CD4-positive, CD25-positive, alpha-beta regulatory T cell (primary cell): ENCODE data around the gene HIRIP3. TPM values are rescaled to one million over a fixed set of nuclear protein-coding genes. Genes with fewer than 3 reads are reported as not detected.
"Not testable (repeated sequence)": the region's sequence is repeated elsewhere in the genome, so short reads cannot be mapped to it uniquely, and the experiment has no call there.

ENCODE experiments used
- ATAC-seq, 2 donors: fragments of 150-1000 bp; cut with Tn5 transposase; one replicate each; pipeline ENCODE4 v1.10.0; 2021; ENCODE audit warnings: low read depth in 2 of 2, moderate number of reproducible peaks in 2 of 2, moderate library complexity in 1 of 2
- DNase-seq, 3 donors: peaks; one replicate each; pipeline versions ENCODE4 v3.0.0 to v3.0.0-alpha.2; 2012 to 2022; ENCODE audit warnings: mixed read lengths in 1 of 3
- H3K27ac ChIP-seq: one replicate; pipeline ENCODE4 v1.7.0; 2013; ENCODE audit warnings: mild to moderate bottlenecking, low read length; ENCODE audit not compliant: insufficient read depth, poor library complexity, severe bottlenecking
- H3K27me3 ChIP-seq: one replicate; pipeline ENCODE4 v1.7.0; 2013; ENCODE audit warnings: low read length; ENCODE audit not compliant: control insufficient read depth, insufficient read depth
- H3K36me3 ChIP-seq: one replicate; pipeline ENCODE4 v1.7.0; 2013; ENCODE audit warnings: mild to moderate bottlenecking, low read length, moderate library complexity; ENCODE audit not compliant: control insufficient read depth, insufficient read depth
- H3K4me1 ChIP-seq: 2 replicates; pipeline ENCODE4 v1.7.0; 2013; ENCODE audit warnings: mild to moderate bottlenecking, low read length; ENCODE audit not compliant: insufficient read depth, control insufficient read depth, poor library complexity, severe bottlenecking
- H3K4me3 ChIP-seq: one replicate; pipeline ENCODE4 v1.7.0; 2013; ENCODE audit warnings: low read depth, mild to moderate bottlenecking, low read length, moderate library complexity
- H3K9me3 ChIP-seq, 2 experiments: 1 replicate in 1 of 2; 2 replicates in 1 of 2; pipeline ENCODE4 v1.7.0; 2013; ENCODE audit warnings: low read length in 2 of 2, mild to moderate bottlenecking in 1 of 2, moderate library complexity in 1 of 2; ENCODE audit not compliant: control insufficient read depth in 2 of 2
- H3K27ac Mint-ChIP-seq, 3 donors: one replicate each; pipeline ENCODE4 v1.8.0; 2020 to 2022; ENCODE audit warnings: mild to moderate bottlenecking in 3 of 3, mixed read lengths in 3 of 3, moderate library complexity in 2 of 3
- H3K27me3 Mint-ChIP-seq: one replicate; pipeline ENCODE4 v1.8.0; 2022; ENCODE audit warnings: mild to moderate bottlenecking, mixed read lengths
- H3K36me3 Mint-ChIP-seq: one replicate; pipeline ENCODE4 v1.8.0; 2020; ENCODE audit warnings: mixed read lengths
- H3K4me1 Mint-ChIP-seq, 4 donors: one replicate each; pipeline ENCODE4 v1.8.0; 2020 to 2022; ENCODE audit warnings: mixed read lengths in 4 of 4, mild to moderate bottlenecking in 1 of 4
- H3K4me3 Mint-ChIP-seq, 4 donors: one replicate each; pipeline ENCODE4 v1.8.0; 2020 to 2022; ENCODE audit warnings: mild to moderate bottlenecking in 4 of 4, mixed read lengths in 4 of 4, moderate library complexity in 3 of 4
- H3K9me3 Mint-ChIP-seq, 7 donors: one replicate each; pipeline ENCODE4 v1.8.0; 2020 to 2022; ENCODE audit warnings: mixed read lengths in 7 of 7, mild to moderate bottlenecking in 3 of 7, moderate library complexity in 2 of 7
- polyA plus RNA-seq, 4 donors: library from polyadenylated mRNA; unstranded; fragments of 300-500 nt; fragmentation: Illumina TruSeq; gene quantifications; one replicate each; pipeline ENCODE4 v1.2.3, GENCODE V29; 2021
- total RNA-seq: library from RNA; stranded (reverse); gene quantifications from one replicate; pipeline ENCODE4 v1.2.3, GENCODE V29; 2022

HIRIP3 gene
- total and polyA plus RNA-seq, 5 donors from 2014 or later, result 12.4 to 19.9 (median 15.0) TPM

DNA sequence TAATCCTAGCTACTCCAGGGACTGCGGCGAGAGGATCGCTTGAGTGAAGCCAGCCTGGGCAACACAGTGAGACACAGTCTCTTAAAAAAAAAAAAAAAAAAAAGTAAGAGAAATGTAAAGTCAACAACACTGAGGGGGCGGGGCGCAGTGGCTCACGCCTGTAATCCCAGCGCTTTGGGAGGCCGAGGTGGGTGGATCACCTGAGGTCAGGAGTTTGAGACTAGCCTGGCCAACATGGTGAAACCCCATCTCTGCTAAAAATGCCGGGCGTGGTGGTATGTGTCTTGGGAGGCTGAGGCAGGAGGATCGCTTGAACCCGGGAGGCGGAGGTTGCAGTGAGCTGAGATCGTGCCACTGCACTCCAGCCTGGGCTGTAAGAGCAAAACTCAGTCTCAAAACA, 17.2 kb upstream of the HIRIP3 start:
- Mint-ChIP-seq H3K27me3 (peaks cover 34% of the 10 kb centered on the region), H3K4me1 (peaks cover 0 to 11% (median 4%) of the 10 kb centered on the region in 4 donors)
- not testable (repeated sequence) for H3K9me3 Mint-ChIP-seq, H3K9me3 ChIP-seq, ATAC-seq, H3K4me3 Mint-ChIP-seq, H3K27me3 ChIP-seq, H3K27ac ChIP-seq, H3K4me3 ChIP-seq, DNase-seq, H3K36me3 Mint-ChIP-seq, H3K27ac Mint-ChIP-seq, H3K36me3 ChIP-seq
- H3K4me1 ChIP-seq, result peaks cover 14% of the 10 kb centered on the region

DNA sequence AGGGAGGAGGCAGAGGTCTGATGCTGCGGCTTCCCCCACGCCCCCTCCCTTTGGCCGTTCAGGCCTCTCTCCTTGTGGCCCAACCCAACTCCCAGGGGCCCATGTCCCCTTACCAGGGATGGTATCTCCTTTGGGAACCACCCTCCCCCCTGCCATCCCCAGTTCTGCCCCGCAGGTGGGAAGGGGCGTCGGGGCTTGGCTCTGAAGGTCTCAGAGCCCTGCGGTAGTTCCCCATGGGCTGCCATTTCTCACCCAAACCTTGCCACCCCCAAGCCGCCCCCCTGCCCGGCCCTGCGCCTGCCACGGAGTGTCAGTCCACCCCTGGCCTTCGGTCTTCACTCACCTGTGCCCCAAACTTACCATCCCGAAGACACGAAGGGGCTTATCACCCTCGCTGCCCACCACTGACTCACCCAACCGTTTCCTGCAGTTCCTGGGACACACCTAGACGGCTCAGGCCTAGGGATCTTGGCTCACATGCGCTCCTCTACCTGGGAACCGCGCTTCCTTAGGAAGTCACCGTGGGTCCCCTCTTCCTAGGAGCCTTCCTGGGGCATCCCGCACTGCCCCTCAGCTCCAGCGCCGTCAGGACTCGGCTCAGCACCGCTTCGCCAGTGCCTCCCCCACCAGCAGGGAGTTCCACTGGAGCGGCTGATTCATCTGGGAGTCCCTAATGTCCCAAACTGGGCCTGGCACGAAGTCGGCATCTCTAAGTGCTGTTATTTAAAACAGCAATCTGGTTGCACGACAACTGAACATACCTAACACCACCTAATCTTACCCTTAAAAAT, 16.5 kb upstream of the HIRIP3 start:
- peaks cover 0 to 1% (median 0%) of the 10 kb centered on the region in 7 donors for H3K9me3 Mint-ChIP-seq
- ATAC-seq, result no peak
- peak overlapping the region in 1 of 3 donors; percentile 36 for H3K27ac Mint-ChIP-seq

DNA sequence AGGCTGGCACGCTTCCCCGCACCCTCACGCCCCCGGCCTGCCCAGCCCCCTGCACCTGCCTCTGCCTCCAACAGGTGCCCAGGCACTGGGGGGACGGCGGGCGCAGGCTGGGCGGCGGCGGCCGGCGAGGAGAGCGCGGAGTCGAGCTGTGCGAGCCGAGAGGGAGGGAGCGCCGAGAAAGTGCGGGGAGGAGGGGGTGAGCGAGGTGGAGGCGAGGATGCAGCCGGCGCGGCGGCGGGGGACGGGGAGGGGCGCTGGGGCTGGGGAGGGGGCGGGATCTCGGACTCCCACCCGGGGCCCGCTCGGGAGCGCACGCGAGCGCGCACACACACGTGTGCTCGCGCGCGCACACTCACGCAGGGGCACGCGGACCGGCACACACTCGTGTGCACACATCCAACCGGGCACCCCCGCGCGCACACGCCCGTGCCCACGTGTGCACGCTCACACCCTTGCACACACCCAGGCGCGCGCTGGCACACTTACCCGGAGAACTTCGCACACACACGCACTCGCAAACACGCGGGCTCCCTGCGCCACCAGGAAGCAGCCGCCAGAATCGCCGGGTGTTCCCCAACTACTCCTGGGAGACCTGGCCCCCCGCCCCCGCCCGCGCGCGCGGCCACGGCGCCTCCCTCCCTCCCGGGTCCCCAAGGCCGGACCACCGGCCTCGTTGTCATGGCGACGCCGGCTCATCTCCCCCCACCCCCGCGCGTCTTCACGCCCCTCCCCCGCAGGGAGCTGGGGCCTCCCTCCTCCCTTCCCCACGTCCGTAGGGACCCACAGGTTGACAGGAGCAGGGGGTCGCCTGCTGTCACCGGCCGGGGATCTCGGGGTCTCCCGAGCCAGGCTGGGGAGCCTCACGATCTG, 15.7 kb upstream of the HIRIP3 start, which contains the start of gene DOC2A:
DOC2A (minus strand) TSS at position 184 of the 870 bp plus-strand sequence. CDS start 805 bp downstream, outside the sequence.
- ATAC-seq (peak; percentile 29 to 35), DNase-seq (peak in 2 of 3 donors; percentile 26 to 30)
- peaks cover 14% of the 10 kb centered on the region for H3K4me1 ChIP-seq
- H3K4me3 ChIP-seq, result no peak within 1 kb of the TSS
- H3K27me3 Mint-ChIP-seq, result peaks cover 29% of the 10 kb centered on the region
- peaks cover 0 to 1% (median 0%) of the 10 kb centered on the region in 7 donors for H3K9me3 Mint-ChIP-seq
- H3K27ac Mint-ChIP-seq, result peak within 1 kb of the TSS in 2 of 3 donors; percentile 20 to 36
- H3K4me3 Mint-ChIP-seq, result peak within 1 kb of the TSS; percentile 61 to 91 (median 86)
- H3K27me3 ChIP-seq, result no peaks in the 10 kb centered on the region
- H3K9me3 ChIP-seq, result no peaks in the 10 kb centered on the region
- peaks cover 0 to 11% (median 4%) of the 10 kb centered on the region in 4 donors for H3K4me1 Mint-ChIP-seq
- H3K36me3 Mint-ChIP-seq, result no peaks in the 10 kb centered on the region
- H3K36me3 ChIP-seq, result no peaks in the 10 kb centered on the region
- H3K27ac ChIP-seq, result no peak within 1 kb of the TSS

More for the DNA sequence above, 16.5 kb upstream of the HIRIP3 start:
- Histone ChIP-seq H3K27me3 (no peaks in the 10 kb centered on the region), H3K9me3 (no peaks in the 10 kb centered on the region), H3K36me3 (no peaks in the 10 kb centered on the region), H3K4me1 (peaks cover 14% of the 10 kb centered on the region), H3K27ac (no peak overlapping the region), H3K4me3 (no peak overlapping the region)
- Mint-ChIP-seq H3K4me3 (peak overlapping the region in 3 of 4 donors; percentile 81 to 91 (median 90)), H3K36me3 (no peaks in the 10 kb centered on the region), H3K27me3 (peaks cover 34% of the 10 kb centered on the region), H3K4me1 (peaks cover 0 to 11% (median 4%) of the 10 kb centered on the region in 4 donors)
- no peak for DNase-seq

DNA sequence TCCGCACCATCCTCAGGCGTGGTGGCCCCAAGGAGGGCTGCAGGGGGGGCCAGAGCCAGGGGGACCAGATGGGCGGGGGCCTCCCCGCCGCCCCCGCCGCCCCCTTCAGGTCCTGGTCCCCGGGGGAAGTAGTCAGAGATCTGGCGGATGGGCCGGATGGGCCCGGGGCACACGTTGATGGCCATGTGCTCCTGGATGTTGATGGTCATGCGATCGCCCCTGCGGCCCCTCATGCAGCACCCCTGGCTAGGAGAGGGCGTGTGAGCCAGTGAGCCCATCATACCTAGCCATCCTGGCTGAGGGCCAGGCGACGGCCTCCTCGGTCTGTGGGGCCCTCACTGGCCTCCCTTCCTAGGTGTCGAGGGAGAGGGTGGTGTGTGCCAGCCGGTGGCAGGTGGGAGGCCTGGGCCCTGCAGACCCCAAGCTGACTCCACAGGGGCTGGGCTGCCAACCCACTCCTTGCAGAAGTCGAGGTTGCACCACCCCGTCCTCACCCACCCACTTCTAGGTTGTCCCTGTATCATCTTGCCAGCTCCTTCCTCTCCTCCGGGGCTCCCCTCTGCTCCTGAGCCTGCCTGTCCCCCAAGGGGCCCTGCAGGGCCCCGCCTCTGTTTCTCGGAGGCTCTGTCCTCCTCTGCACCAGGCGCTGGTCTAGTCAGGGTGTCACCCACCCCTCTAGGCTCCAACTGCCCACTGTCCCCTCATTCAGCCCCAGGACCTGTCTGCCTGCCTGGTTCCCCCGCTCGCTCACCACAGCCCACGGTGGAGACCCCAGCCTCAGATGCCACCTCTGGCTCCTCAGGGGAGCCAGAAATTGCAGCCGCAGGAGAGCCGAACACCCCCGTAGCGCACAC, 14.8 kb upstream of the HIRIP3 start:
- Histone ChIP-seq H3K27me3 (no peaks in the 10 kb centered on the region), H3K4me1 (peaks cover 14% of the 10 kb centered on the region), H3K27ac (no peak overlapping the region), H3K9me3 (no peaks in the 10 kb centered on the region), H3K36me3 (no peaks in the 10 kb centered on the region), H3K4me3 (no peak overlapping the region)
- ATAC-seq (no peak), DNase-seq (no peak)
- Mint-ChIP-seq H3K4me3 (peak overlapping the region; percentile 43 to 77 (median 64)), H3K27ac (peak overlapping the region in 1 of 3 donors; percentile 20), H3K4me1 (peaks cover 0 to 11% (median 4%) of the 10 kb centered on the region in 4 donors), H3K9me3 (peaks cover 0 to 1% (median 0%) of the 10 kb centered on the region in 7 donors), H3K36me3 (no peaks in the 10 kb centered on the region), H3K27me3 (peaks cover 24% of the 10 kb centered on the region)

DNA sequence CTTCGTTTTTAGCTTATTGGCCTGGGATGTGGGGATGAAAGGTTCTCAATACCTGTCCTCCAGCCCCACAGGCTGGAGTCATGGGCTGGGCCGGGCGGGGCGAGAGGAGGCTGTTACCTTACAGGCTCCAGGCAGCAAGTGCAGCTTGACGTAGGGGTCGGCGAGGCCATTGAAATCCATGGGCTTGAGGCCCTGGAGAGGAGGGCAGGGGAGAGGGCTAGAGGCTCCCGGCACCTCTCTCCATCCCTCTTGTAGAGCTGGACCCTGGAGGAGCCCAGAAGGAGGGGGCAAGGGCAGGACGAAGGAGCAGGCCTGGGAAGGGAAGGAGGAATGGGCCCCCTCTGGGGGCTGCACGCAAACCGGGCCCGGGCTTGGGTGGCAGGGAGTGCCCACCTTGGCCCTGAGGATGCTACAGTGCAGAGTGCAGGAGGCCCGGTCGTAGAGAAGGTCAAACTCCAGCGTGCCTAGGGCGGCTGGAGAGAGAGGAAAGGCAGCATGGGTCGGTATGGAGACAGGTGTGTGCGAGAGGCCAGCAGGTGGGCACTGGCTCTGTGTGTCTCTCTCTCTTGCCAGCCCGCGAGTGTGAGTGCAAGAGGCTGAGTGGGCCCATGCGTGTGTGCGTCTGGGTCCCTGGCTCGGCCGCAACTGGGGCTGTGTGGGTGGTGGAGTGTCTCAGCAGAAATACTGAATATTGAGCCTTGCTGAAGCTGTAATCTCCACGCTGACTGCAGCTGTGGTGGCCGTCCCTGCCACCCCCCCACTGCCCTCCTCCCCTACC, 13.9 kb upstream of the HIRIP3 start:
- Mint-ChIP-seq H3K27me3 (peaks cover 24% of the 10 kb centered on the region), H3K36me3 (no peaks in the 10 kb centered on the region), H3K9me3 (no peaks in the 10 kb centered on the region), H3K4me1 (peaks cover 0 to 12% (median 4%) of the 10 kb centered on the region in 4 donors), H3K4me3 (peak overlapping the region in 2 of 4 donors; percentile 29 to 74), H3K27ac (peak overlapping the region in 1 of 3 donors; percentile 86)
- Histone ChIP-seq H3K27ac (no peak overlapping the region), H3K27me3 (no peaks in the 10 kb centered on the region), H3K36me3 (no peaks in the 10 kb centered on the region), H3K9me3 (no peaks in the 10 kb centered on the region), H3K4me1 (peaks cover 14% of the 10 kb centered on the region), H3K4me3 (no peak overlapping the region)
- ATAC-seq, result no peak
- DNase-seq, result no peak

DNA sequence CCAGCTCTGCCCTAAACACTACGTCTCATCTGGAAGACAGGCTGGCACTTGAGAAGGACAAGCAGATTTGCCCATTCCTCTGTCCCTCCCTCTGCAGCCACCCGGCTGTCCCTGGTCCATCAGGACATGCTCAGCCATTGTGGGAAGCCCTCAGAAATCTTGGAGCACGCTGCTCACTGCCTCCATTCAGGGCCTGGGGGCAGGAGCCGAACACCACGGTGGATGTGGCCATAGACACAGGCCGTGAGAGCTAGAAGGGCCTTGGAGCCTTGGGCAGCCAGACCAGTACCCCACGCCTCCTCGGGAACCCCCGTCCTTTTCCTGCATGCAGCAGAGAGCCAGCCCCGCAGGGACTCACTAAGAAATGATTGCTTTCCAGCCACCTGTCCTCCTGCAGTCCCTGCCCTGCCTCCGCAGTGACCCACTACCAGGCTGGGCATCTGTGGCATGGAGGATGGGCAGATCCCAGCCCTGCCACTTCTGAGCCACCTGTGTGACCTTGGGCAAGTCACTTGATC, 12.0 kb upstream of the HIRIP3 start:
- Histone ChIP-seq H3K36me3 (peaks cover 3% of the 10 kb centered on the region), H3K4me1 (peaks cover 14% of the 10 kb centered on the region), H3K9me3 (no peaks in the 10 kb centered on the region), H3K27me3 (no peaks in the 10 kb centered on the region), H3K4me3 (no peak overlapping the region), H3K27ac (no peak overlapping the region)
- Mint-ChIP-seq H3K9me3 (no peaks in the 10 kb centered on the region), H3K27me3 (peaks cover 19% of the 10 kb centered on the region), H3K4me3 (no peak overlapping the region), H3K36me3 (peaks cover 6% of the 10 kb centered on the region), H3K4me1 (peaks cover 0 to 18% (median 4%) of the 10 kb centered on the region in 4 donors), H3K27ac (peak overlapping the region in 1 of 3 donors; percentile 36)
- ATAC-seq, result no peak
- no peak for DNase-seq
